GM19240 (cell line): ENCODE results near the gene GPR157.

ENCODE experiments used
- DNase-seq: peaks from one replicate; pipeline ENCODE4 v3.0.0; 2011; ENCODE audit warnings: low spot score; ENCODE audit not compliant: insufficient read length

Gene GPR157

GRCh38 chr1:9087411-9088125, 41.3 kb downstream of the GPR157 start:
- DNase-seq = no peak

DNA sequence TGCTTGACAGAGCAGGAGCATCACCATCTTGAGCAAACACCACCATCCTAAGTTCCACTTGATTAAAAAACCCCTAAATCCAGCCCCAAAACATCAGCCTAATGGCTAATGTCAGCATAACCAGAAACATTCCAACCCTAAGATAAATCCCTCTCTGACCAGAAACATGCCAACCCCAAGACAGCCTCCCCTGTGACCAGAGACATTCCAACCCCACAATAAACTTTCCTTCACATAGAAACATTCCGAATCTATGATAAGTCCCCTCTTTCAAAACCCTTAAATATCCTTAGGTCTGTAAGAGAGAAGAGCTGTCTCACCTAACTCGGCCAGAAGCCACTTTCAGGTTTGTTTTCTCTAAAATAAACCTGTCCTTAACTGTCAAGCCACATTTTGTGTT, 42.1 kb downstream of the GPR157 start:
- DNase-seq = no peak

DNA sequence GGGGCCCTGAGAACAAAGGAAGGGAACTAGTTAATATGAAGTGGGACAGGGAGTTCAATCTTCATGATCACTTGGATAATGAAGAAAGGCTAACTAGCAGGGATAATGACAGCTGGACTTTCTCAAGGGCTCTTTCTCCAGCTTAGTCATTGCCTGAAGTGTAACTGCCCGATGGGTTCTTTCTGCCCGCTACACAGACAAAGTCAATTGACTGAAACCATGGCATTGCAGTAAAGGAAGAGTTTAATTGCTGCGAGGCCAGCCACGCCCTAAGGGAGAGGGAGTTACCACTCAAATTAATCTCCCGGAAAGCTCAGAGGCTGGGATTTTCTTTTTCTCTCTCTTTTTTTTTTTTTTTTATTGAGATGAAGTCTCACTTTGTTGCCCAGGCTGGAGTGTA, 42.9 kb downstream of the GPR157 start:
- DNase-seq = no peak

- DNase-seq = no peak
Observed at GRCh38 chr1:9085306-9085940, 43.5 kb downstream of the GPR157 start.

- no peak for DNase-seq
Observed at GRCh38 chr1:9084906-9085305, 44.0 kb downstream of the GPR157 start.

DNA sequence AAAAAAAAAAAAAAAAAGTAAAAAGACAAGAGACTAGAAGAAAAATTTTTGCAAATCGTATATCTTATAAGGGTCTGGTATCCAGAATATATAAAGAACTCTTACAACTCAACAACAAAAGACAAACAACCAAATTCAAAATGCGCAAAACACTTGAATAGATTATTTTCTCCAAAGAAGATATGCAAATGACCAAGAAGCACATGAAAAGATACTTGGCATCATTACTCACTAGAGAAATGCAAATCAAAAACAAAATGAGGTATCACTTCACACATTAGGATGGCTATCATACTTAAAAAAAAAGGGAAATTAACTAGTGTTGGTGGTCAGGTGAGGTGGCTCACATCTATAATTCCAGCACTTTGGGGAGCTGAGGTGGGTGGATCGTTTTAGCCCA, 47.4 kb downstream of the GPR157 start:
- DNase-seq = no peak

GRCh38 chr1:9080705-9081291, 48.1 kb downstream of the GPR157 start:
- DNase-seq = no peak

DNA sequence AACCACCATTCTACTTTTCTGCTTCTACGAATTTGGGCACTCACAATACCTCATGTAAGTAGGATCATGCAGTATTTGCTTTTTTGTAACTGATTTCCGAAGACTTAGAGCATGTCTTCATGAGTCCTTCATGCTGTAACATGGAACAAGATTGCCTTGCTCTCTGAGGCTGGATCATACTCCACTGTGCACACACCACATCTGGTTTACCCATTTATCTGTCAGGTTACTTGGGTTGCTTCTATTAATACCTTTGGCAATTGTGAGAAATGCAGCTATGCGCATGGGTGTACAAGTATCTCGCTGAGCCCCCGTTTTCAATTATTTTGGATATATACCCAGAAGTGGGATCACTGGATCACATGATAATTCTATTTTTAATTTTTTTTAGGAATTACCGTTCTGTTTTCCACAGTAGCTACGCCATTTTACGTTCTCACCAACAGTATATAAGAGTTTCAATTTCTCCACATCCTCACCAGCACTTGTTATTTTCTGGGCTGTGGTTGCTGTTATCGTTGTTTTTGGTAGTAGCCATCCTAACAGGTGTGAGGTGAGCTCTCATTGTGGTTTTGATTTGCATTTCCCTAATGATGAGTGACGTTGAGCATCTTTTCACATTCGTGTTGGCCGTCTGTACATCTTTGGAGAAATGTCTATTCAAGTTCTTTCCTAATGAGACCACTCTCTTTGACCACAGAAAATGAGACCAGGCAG, 48.8 kb downstream of the GPR157 start:
- DNase-seq = no peak

- no peak for DNase-seq
Observed at GRCh38 chr1:9078752-9079500, 50.0 kb downstream of the GPR157 start.

DNA sequence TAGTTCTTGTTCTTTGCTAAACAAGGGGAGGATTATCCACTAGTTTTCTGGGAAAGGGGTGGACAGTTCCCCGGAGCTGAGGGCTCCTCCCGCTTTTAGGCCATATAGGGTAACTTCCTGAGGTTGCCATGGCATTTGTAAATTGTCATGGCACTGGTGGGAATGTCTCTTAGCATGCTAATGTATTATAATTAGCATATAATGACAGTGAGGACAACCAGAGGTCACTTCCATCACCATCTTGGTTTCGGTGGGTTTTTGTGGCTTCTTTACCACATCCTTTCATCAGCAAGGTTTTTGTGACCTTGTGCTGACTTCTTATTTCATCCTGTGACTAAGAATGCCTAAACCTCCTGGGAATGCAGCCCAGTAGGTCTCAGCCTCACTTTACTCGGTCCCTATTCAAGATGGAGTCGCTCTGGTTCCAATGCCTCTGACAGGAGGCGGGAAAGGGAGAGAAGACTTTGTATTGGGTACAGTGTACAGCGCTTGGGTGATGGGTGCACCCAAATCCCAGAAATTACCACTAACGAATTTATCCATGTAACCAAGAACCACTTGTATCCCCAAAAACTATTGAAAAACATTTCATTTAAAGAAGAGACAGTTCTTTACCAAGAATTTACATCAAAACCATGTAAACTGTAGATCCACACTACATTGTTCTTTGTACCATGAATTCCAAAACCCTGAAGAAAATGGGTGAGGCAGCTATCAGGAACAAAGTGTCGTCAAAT, 50.7 kb downstream of the GPR157 start:
- no peak for DNase-seq

DNA sequence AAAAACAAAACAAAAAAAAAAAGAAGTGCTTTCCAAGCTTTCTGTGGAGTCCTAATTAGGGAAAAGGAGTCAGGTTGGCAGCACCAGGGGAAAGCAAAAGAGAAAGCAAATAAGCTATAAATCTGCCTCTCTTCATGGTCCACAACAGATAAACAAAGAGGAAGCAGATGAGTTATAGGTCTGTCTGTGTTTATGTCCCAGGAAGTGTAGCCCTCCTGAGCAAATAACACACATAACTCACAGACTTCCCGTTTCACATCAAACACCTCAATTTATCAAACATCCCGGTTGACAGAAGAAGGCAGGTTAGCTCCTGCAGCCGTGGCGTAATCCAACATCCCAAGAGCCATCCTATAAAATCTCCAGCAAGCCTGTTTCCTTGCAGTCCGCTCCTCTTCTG, 53.9 kb downstream of the GPR157 start:
- no peak for DNase-seq

DNA sequence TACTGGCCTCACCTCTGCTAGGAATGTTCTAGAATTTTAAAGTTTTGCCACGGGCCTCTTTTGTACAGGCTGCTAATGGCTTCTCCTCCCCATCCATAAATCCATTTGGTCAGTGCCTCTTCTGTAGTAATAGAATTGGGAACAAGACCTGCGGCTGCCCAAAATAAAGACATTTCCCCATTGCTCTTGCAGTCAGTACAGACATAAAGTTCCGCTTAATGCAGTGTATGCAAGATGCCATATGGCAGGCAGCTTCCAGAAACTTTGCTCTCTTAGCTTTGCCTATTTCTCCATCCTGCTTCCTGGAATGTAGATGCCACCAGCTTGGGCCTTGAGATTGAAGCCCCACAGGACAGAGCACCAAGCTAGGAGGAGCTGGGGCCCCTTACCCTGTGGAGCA, 55.8 kb downstream of the GPR157 start:
- DNase-seq = no peak

DNA sequence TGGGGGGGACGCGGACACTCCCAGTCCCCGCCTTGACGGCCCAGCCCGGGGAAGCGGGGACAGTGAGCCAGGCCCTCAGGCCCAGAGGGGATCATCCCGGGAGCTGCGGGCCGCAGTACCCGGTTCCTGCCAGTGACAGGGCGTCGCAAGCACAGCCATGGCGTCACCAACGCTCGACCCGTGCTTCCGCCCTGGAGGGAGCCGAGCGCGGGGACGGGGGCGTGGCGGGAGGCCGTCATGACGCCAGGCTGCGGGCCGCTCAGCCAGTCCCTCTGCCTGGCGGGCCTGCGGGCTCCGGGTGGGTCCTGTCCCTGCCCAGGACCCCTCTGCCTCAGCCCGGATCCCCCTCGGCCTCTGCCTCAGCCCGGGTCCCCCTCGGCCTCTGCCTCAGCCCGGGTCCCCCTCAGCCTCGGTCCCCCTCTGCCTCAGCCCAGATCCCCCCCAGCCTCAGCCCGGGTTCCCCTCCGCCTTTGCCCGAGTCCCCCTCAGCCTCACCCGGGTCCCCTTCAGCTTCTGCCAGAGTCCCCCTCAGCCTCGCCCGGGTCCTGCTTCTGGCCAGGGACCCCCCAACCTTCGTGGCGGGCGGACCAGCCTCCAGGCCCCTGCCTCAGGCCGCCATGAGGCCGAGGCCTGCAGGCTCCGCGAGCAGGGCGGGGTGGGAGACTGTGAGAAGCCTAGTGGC, 57.2 kb downstream of the GPR157 start:
- DNase-seq = no peak

DNA sequence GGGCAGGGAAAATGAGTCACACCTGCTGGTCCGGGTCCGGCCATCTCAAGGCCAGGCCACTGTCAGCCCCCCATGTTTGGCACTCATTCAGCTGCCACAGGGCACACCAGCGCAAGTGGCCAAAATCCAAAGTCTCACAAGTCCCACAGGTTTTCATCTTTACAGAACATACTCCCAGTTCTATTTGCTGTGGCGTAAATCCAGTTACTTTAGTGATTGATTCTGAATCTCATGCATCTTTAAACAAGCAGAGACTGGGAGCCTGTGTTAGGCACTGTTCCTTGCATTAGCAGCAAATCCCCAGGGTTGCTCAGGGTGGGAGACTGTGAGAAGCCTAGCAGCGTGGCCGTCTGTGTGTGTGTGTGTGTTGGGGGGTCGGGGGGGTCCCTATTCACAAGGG, 58.4 kb downstream of the GPR157 start:
- DNase-seq = no peak

DNA sequence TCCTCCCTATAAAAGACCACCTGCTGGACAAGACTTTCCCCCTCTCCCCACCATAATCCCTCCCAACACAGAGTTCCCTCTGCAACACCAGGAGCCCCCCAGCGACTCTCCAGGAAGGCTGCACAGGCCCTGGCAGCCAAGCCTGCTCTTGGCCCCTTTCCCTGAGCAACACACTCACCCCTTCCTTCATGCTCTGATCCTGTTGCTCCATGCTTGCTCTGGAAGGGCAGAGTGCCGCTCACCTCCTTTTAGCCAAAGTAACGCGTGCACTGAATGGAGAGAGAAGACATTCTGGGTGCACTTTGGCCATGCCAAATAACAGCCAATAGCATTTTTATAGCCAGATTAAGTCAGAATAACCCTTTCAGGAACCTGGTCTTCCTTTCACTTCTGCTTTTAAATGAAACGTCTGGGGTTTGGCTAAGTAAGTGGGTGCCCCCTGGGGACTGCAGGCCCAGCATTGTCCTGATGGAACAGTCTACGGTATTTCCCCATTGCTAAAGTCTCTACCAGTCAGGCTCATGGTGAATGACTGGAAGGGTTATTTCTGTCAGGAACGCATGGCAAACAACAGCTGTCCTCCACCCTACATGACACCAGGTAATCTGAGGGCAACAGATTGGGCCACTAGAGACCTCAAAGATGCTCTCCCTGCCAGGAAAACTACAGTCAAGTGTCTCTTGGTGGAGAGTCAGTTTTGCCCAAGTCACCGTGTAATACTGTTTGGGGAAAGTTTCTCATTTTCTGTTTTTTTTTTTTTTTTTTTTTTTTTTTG, 59.4 kb downstream of the GPR157 start, which contains the start of gene SLC2A5:
Gene SLC2A5, minus strand, starts transcription at position 310 of the 775 bp plus-strand sequence. Its CDS starts 99 bp downstream, at position 211.
- DNase-seq = peak; percentile 86

DNA sequence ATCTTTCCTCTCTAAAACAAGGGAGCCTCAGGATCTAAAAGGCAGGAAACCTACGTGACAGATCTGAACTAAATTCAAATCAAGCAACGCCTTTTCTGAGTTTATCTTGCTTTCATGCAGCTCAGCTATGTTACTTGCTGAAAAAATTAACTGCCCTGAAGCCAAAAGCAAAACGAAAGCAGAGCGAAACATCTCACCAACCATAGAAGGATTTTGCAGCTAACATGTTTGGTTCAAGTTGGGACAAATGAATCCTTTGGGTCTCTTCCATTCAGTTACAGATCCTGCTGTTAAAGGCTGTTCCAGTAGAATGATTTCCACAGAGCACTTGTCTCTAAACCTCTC, 59.9 kb downstream of the GPR157 start:
- no peak for DNase-seq

- no peak for DNase-seq
Observed at GRCh38 chr1:9066945-9067807, 61.7 kb downstream of the GPR157 start.

- DNase-seq = no peak
Observed at GRCh38 chr1:9065213-9065751, 63.6 kb downstream of the GPR157 start.
